OCI-LY1 (cell line): ENCODE results near the gene HDGFL2.

Experiments used
- H2AFZ ChIP-seq: fragments of 200-600 bp; sonication (generic), shearing (Covaris generic); 2 replicates; pipeline ENCODE4 v1.6.0; 2014; ENCODE audit warnings: antibody characterized with exemption, mild to moderate bottlenecking, low read length
- H3F3A ChIP-seq: fragments of 200-600 bp; sonication (generic), shearing (Covaris generic); 2 replicates; pipeline ENCODE4 v1.6.0; 2014; ENCODE audit warnings: mild to moderate bottlenecking, antibody characterized with exemption, low read length, moderate library complexity; ENCODE audit not compliant: insufficient read depth
- H3K27ac ChIP-seq: fragments of 200-600 bp; sonication (generic); 2 replicates; pipeline ENCODE4 v1.5.1; 2014; ENCODE audit warnings: low read length, mixed run types, mild to moderate bottlenecking, low read depth; ENCODE audit not compliant: poor library complexity, severe bottlenecking
- H3K27me3 ChIP-seq: fragments of 200-600 bp; sonication (generic); 2 replicates; pipeline ENCODE4 v1.6.0; 2014; ENCODE audit warnings: antibody characterized with exemption, mild to moderate bottlenecking, low read length, moderate library complexity; ENCODE audit not compliant: insufficient read depth
- H3K36me3 ChIP-seq: fragments of 200-600 bp; sonication (generic); 2 replicates; pipeline ENCODE4 v1.6.1; 2014; ENCODE audit warnings: mild to moderate bottlenecking, antibody characterized with exemption, low read length, moderate library complexity, mixed read lengths; ENCODE audit not compliant: insufficient read depth
- H3K4me1 ChIP-seq: fragments of 200-600 bp; sonication (generic); 2 replicates; pipeline ENCODE4 v1.5.1; 2014; ENCODE audit warnings: mild to moderate bottlenecking, low read length, moderate library complexity; ENCODE audit not compliant: insufficient read depth, severe bottlenecking
- H3K4me2 ChIP-seq: fragments of 200-600 bp; sonication (generic), shearing (Covaris generic); 2 replicates; pipeline ENCODE4 v1.6.1; 2014; ENCODE audit warnings: low read length
- H3K4me3 ChIP-seq: fragments of 200-600 bp; sonication (generic); 2 replicates; pipeline ENCODE4 v1.5.1; 2014; ENCODE audit warnings: low read length, low read depth, mild to moderate bottlenecking, mixed read lengths; ENCODE audit not compliant: poor library complexity, severe bottlenecking
- H3K79me2 ChIP-seq: fragments of 200-600 bp; shearing (Covaris generic); 2 replicates; pipeline ENCODE4 v1.6.1; 2016; ENCODE audit warnings: mixed run types, low read length, mixed read lengths; ENCODE audit not compliant: insufficient read depth
- H3K9ac ChIP-seq: fragments of 200-600 bp; sonication (generic), shearing (Covaris generic); 2 replicates; pipeline ENCODE4 v1.6.1; 2014; ENCODE audit warnings: mild to moderate bottlenecking, low read length, mixed read lengths
- H3K9me2 ChIP-seq: fragments of 200-600 bp; sonication (generic), shearing (Covaris generic); 2 replicates; pipeline ENCODE4 v1.6.1; 2014; ENCODE audit warnings: low read depth, mild to moderate bottlenecking, low read length, mixed read lengths
- H3K9me3 ChIP-seq: fragments of 200-600 bp; shearing (Covaris generic); 2 replicates; pipeline ENCODE4 v1.6.1; 2014; ENCODE audit warnings: low read length, mixed read lengths
- H4K20me1 ChIP-seq: fragments of 200-600 bp; sonication (generic), shearing (Covaris generic); 2 replicates; pipeline ENCODE4 v1.6.0; 2016; ENCODE audit warnings: mild to moderate bottlenecking, low read length; ENCODE audit not compliant: insufficient read depth
- EZH2 ChIP-seq: fragments of 200-600 bp; sonication (generic), shearing (Covaris generic); IDR thresholded peaks from 2 replicates; pipeline ENCODE4 v1.8.0; 2017; ENCODE audit warnings: borderline replicate concordance, mixed run types, mild to moderate bottlenecking, antibody characterized with exemption, low read length, moderate library complexity, mixed read lengths
- TF ChIP-seq, protein P1 (sequence below): fragments of 200-600 bp; sonication (generic), shearing (Covaris generic); IDR thresholded peaks from 2 replicates; pipeline ENCODE4 v1.5.1; 2017; ENCODE audit warnings: mild to moderate bottlenecking, antibody characterized with exemption, low read length, moderate library complexity, mixed read lengths

HDGFL2 gene

DNA sequence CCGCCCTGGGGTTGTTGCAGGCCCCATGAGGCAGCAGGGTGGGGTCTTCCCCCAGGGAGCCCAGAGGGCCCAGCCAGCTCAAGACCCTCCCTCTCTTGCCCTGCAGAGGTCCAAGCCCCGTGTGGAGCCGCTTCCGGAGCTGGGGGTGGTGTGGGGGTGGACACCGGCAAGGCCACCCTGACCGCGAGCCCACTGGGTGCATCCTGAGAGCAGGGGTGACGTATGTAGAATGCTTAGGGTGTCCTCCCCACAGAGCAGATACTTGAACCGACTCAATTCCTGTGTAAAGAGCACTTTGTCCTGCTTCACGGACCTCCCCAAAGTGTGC is 29.3 kb upstream of the HDGFL2 start:
- no peak overlapping the region for H3K9ac ChIP-seq
- no peaks in the 10 kb centered on the region for H3F3A ChIP-seq
- no peaks in the 10 kb centered on the region for H4K20me1 ChIP-seq
- H3K79me2 ChIP-seq: no peaks in the 10 kb centered on the region
- TF ChIP-seq, protein P1, sequence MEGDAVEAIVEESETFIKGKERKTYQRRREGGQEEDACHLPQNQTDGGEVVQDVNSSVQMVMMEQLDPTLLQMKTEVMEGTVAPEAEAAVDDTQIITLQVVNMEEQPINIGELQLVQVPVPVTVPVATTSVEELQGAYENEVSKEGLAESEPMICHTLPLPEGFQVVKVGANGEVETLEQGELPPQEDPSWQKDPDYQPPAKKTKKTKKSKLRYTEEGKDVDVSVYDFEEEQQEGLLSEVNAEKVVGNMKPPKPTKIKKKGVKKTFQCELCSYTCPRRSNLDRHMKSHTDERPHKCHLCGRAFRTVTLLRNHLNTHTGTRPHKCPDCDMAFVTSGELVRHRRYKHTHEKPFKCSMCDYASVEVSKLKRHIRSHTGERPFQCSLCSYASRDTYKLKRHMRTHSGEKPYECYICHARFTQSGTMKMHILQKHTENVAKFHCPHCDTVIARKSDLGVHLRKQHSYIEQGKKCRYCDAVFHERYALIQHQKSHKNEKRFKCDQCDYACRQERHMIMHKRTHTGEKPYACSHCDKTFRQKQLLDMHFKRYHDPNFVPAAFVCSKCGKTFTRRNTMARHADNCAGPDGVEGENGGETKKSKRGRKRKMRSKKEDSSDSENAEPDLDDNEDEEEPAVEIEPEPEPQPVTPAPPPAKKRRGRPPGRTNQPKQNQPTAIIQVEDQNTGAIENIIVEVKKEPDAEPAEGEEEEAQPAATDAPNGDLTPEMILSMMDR: no peak
- no peak for TF ChIP-seq EZH2
- peaks cover 63% of the 10 kb centered on the region for H3K36me3 ChIP-seq
- no peak overlapping the region for H2AFZ ChIP-seq
- H3K9me2 ChIP-seq: no peaks in the 10 kb centered on the region
- H3K4me3 ChIP-seq: no peak overlapping the region
- no peak overlapping the region for H3K4me2 ChIP-seq
- no peaks in the 10 kb centered on the region for H3K9me3 ChIP-seq
- no peaks in the 10 kb centered on the region for H3K27me3 ChIP-seq
- H3K27ac ChIP-seq: peak overlapping the region; percentile 70
- peaks cover 9% of the 10 kb centered on the region for H3K4me1 ChIP-seq

DNA sequence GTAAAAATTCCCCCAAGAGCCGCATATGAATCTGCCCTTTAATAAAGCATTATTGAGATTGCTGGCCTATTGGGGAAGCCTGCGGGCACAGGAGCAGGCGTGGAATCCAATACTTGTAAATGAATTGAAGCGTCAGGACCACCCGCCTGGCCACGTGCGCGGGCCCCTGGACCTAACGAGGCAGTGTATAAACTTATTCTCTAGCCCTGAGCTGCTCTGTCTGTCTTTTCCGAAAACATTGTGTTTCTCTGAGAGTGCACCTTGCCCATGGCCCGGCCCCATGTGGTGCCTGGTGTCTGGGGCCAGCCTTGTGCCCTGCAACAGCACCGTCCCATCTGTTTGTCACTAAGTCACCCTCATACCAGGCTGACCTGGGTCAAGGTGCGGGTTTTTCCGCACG is 28.9 kb upstream of the HDGFL2 start:
- TF ChIP-seq, protein P1: no peak
- no peak for TF ChIP-seq EZH2
- H3K4me2 ChIP-seq: no peak overlapping the region
- no peak overlapping the region for H3K9ac ChIP-seq
- H3F3A ChIP-seq: no peaks in the 10 kb centered on the region
- H3K4me3 ChIP-seq: no peak overlapping the region
- peaks cover 63% of the 10 kb centered on the region for H3K36me3 ChIP-seq
- H3K4me1 ChIP-seq: peaks cover 9% of the 10 kb centered on the region
- peak overlapping the region; percentile 70 for H3K27ac ChIP-seq
- H3K9me3 ChIP-seq: no peaks in the 10 kb centered on the region
- H2AFZ ChIP-seq: no peak overlapping the region
- no peaks in the 10 kb centered on the region for H3K79me2 ChIP-seq
- H4K20me1 ChIP-seq: no peaks in the 10 kb centered on the region
- no peaks in the 10 kb centered on the region for H3K27me3 ChIP-seq
- no peaks in the 10 kb centered on the region for H3K9me2 ChIP-seq

GRCh38 chr19:4443966-4444764 is 27.9 kb upstream of the HDGFL2 start:
- Histone ChIP-seq H3K4me1 (peaks cover 9% of the 10 kb centered on the region), H3K36me3 (peaks cover 67% of the 10 kb centered on the region), H2AFZ (no peak overlapping the region), H3K27me3 (no peaks in the 10 kb centered on the region), H3K27ac (no peak overlapping the region), H3K79me2 (no peaks in the 10 kb centered on the region), H3K9ac (no peak overlapping the region), H3K4me3 (no peak overlapping the region), H3K9me2 (no peaks in the 10 kb centered on the region), H3K4me2 (no peak overlapping the region), H3F3A (no peaks in the 10 kb centered on the region), H4K20me1 (no peaks in the 10 kb centered on the region), H3K9me3 (no peaks in the 10 kb centered on the region)
- TF ChIP-seq EZH2: no peak
- TF ChIP-seq, protein P1: no peak
